GM23338 (cell line): Measurements from ENCODE around the gene SH3TC2. TPM values are rescaled to one million over a fixed set of nuclear protein-coding genes. Genes with fewer than 3 reads are reported as not detected.

ENCODE experiments used
- ATAC-seq: fragments of 200-7000 bp; cut with Tn5 transposase; 3 replicates; pipeline ENCODE4 v1.9.1; 2020
- DNase-seq: peaks from one replicate; pipeline ENCODE4 v3.0.0-alpha.2; 2015; ENCODE audit warnings: low spot score
- H2AFZ ChIP-seq: fragments of 200-600 bp; sonication (generic); 2 replicates; pipeline ENCODE4 v1.8.0; 2016; ENCODE audit warnings: antibody characterized with exemption, mild to moderate bottlenecking, moderate library complexity
- H3F3A ChIP-seq: fragments of 200-600 bp; sonication (generic); replicated peaks from 2 replicates; pipeline ENCODE4 v1.8.0; 2017; ENCODE audit warnings: antibody characterized with exemption, mixed run types, low read depth
- H3K27ac ChIP-seq: fragments of 200-600 bp; sonication (generic); 2 replicates; pipeline ENCODE4 v1.6.1; 2016; ENCODE audit warnings: low read depth
- H3K27me3 ChIP-seq: fragments of 200-600 bp; sonication (generic); 2 replicates; pipeline ENCODE4 v1.8.0; 2016; ENCODE audit warnings: mild to moderate bottlenecking, mixed run types, moderate library complexity; ENCODE audit not compliant: insufficient read depth
- H3K36me3 ChIP-seq: fragments of 200-600 bp; sonication (generic); 2 replicates; pipeline ENCODE4 v1.8.0; 2016; ENCODE audit warnings: mild to moderate bottlenecking; ENCODE audit not compliant: insufficient read depth
- H3K4me1 ChIP-seq: fragments of 200-600 bp; sonication (generic); 2 replicates; pipeline ENCODE4 v1.8.0; 2016; ENCODE audit warnings: mild to moderate bottlenecking, moderate library complexity; ENCODE audit not compliant: insufficient read depth
- H3K4me2 ChIP-seq: fragments of 200-600 bp; sonication (generic); 2 replicates; pipeline ENCODE4 v1.7.1; 2017; ENCODE audit warnings: mixed run types
- H3K4me3 ChIP-seq: fragments of 200-600 bp; sonication (generic); 2 replicates; pipeline ENCODE4 v1.6.1; 2016; ENCODE audit warnings: mixed run types
- H3K79me2 ChIP-seq: fragments of 200-600 bp; sonication (generic); replicated peaks from 2 replicates; pipeline ENCODE4 v1.8.0; 2017; ENCODE audit warnings: mild to moderate bottlenecking; ENCODE audit not compliant: insufficient read depth
- H3K9me2 ChIP-seq: fragments of 200-600 bp; sonication (generic); 2 replicates; pipeline ENCODE4 v1.8.0; 2017; ENCODE audit not compliant: insufficient read depth
- H4K20me1 ChIP-seq: fragments of 200-600 bp; sonication (generic); replicated peaks from 2 replicates; pipeline ENCODE4 v1.8.0; 2017; ENCODE audit warnings: mild to moderate bottlenecking; ENCODE audit not compliant: insufficient read depth
- H3K27ac Mint-ChIP-seq: 2 replicates; pipeline ENCODE4 v1.8.0; 2020; ENCODE audit warnings: inconsistent platforms, mild to moderate bottlenecking, moderate library complexity, mixed read lengths
- H3K27me3 Mint-ChIP-seq: 3 replicates; pipeline ENCODE4 v1.8.0; 2022; ENCODE audit warnings: low read depth, mild to moderate bottlenecking, moderate library complexity, mixed read lengths, inconsistent platforms; ENCODE audit not compliant: insufficient read depth, poor library complexity
- H3K36me3 Mint-ChIP-seq: 3 replicates; pipeline ENCODE4 v1.8.0; 2021; ENCODE audit warnings: low read depth, mild to moderate bottlenecking, inconsistent platforms, moderate library complexity, mixed read lengths
- H3K4me1 Mint-ChIP-seq: 3 replicates; pipeline ENCODE4 v1.8.0; 2020; ENCODE audit warnings: mild to moderate bottlenecking, inconsistent platforms, mixed read lengths
- H3K4me3 Mint-ChIP-seq: 3 replicates; pipeline ENCODE4 v1.8.0; 2021; ENCODE audit warnings: moderate library complexity, mild to moderate bottlenecking, inconsistent platforms, mixed read lengths
- H3K9me3 Mint-ChIP-seq: 3 replicates; pipeline ENCODE4 v1.8.0; 2020; ENCODE audit warnings: moderate library complexity, mild to moderate bottlenecking, inconsistent platforms, mixed read lengths
- CREB1 ChIP-seq: fragments of 250-450 bp; sonication (Bioruptor Pico); IDR thresholded peaks from 2 replicates; pipeline ENCODE4 v1.5.0; 2020; ENCODE audit warnings: low read depth, mild to moderate bottlenecking, moderate library complexity
- EZH2 ChIP-seq: fragments of 200-600 bp; sonication (generic); IDR thresholded peaks from one replicate; pipeline ENCODE4 v1.8.0; 2017; ENCODE audit warnings: antibody characterized with exemption, mild to moderate bottlenecking, low read depth; ENCODE audit not compliant: unreplicated experiment
- EZH2phosphoT487 ChIP-seq: fragments of 200-600 bp; sonication (generic); IDR thresholded peaks from one replicate; pipeline ENCODE4 v1.8.1; 2018; ENCODE audit warnings: antibody characterized with exemption; ENCODE audit not compliant: unreplicated experiment
- JUNB ChIP-seq: IDR thresholded peaks from one replicate; pipeline ENCODE4 v1.6.1; 2016; ENCODE audit warnings: antibody characterized with exemption; ENCODE audit not compliant: unreplicated experiment
- NANOG ChIP-seq: IDR thresholded peaks from 2 replicates; pipeline ENCODE4 v1.6.1; 2016; ENCODE audit warnings: antibody characterized with exemption, borderline replicate concordance
- POLR2AphosphoS5 ChIP-seq: IDR thresholded peaks from 2 replicates; pipeline ENCODE4 v1.6.1; 2016; ENCODE audit warnings: antibody characterized with exemption, low read depth
- STAT1 ChIP-seq: IDR thresholded peaks from one replicate; pipeline ENCODE4 v1.6.1; 2016; ENCODE audit warnings: antibody characterized with exemption; ENCODE audit not compliant: unreplicated experiment
- ZNF114 ChIP-seq: fragments of 250-450 bp; sonication (Bioruptor Pico); IDR thresholded peaks from 2 replicates; pipeline ENCODE4 v1.5.0; 2020; ENCODE audit warnings: mild to moderate bottlenecking, moderate library complexity
- ZNF331 ChIP-seq: fragments of 250-450 bp; sonication (Bioruptor Pico); IDR thresholded peaks from 2 replicates; pipeline ENCODE4 v1.5.0; 2020; ENCODE audit warnings: low read depth, mild to moderate bottlenecking, moderate library complexity
- polyA plus RNA-seq: library from polyadenylated mRNA; unstranded; fragments of >200 nt; fragmentation: Nextera tagmentation; extraction: Ambion mirVana; gene quantifications from 2 replicates; pipeline ENCODE4 v1.2.1, GENCODE V29; 2016
- total RNA-seq: library from RNA; depleted of rRNA; stranded (reverse); fragments of >200 nt; shearing (Covaris generic); gene quantifications from 2 replicates; pipeline ENCODE4 v1.2.3, GENCODE V29; 2014
- TF ChIP-seq, protein P1 (sequence below), 2 experiments: fragments of 200-600 bp in 1 of 2; sonication (generic) in 1 of 2; conservative IDR thresholded peaks; 2 replicates each; pipeline versions ENCODE4 v1.5.1 to v1.6.1; 2016 to 2017; ENCODE audit warnings: antibody characterized with exemption in 2 of 2, low read depth in 2 of 2, mild to moderate bottlenecking in 2 of 2, moderate library complexity in 1 of 2
- TF ChIP-seq, protein P2 (sequence below): fragments of 250-450 bp; sonication (Bioruptor Pico); IDR thresholded peaks from 2 replicates; pipeline ENCODE4 v1.5.0; 2020; ENCODE audit warnings: mild to moderate bottlenecking, moderate library complexity
- TF ChIP-seq, protein P3 (sequence below): IDR thresholded peaks from one replicate; pipeline ENCODE4 v1.6.1; 2018; ENCODE audit warnings: antibody characterized with exemption; ENCODE audit not compliant: unreplicated experiment
- TF ChIP-seq, protein P4 (sequence below): IDR thresholded peaks from 2 replicates; pipeline ENCODE4 v1.6.1; 2016; ENCODE audit warnings: antibody characterized with exemption

SH3TC2 gene
- total and polyA plus RNA-seq, 2 experiments from 2014 or later: 0.10 to 0.17 TPM

DNA sequence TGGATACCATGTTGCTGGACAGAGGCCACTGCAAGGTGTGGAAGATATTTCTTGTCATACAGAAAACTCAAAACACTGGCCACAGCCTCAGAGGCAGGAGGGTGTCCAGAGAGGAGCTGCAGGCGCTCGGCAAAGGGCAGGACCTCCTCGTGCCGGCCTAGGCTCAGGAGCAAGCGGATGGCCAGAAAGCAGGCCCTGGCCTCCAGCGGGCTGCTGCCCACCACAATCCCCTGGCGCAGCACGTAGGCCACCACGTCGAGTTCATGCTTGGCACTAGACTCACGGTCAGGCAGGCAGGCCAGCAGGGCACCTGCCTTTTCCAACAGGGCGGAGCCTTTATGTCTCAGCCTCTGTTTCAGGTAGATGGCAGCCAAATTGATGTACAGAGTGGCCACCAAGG is 35.2 kb downstream of the SH3TC2 start:
- no peaks in the 10 kb centered on the region for H3K27me3 ChIP-seq
- no peaks in the 10 kb centered on the region for H3F3A ChIP-seq
- DNase-seq (no peak), ATAC-seq (no peak)
- no peaks in the 10 kb centered on the region for H3K9me3 Mint-ChIP-seq
- no peaks in the 10 kb centered on the region for H3K36me3 ChIP-seq
- H4K20me1 ChIP-seq: no peaks in the 10 kb centered on the region
- H3K4me1 Mint-ChIP-seq: no peaks in the 10 kb centered on the region
- no peaks in the 10 kb centered on the region for H3K9me2 ChIP-seq
- no peak overlapping the region for H3K4me2 ChIP-seq
- no peak overlapping the region for H3K4me3 ChIP-seq
- TF ChIP-seq JUNB (no peak), ZNF114 (CRISPR knock-in tag) (no peak), POLR2AphosphoS5 (no peak), CREB1 (CRISPR knock-in tag) (no peak), ZNF331 (no peak), EZH2phosphoT487 (no peak), NANOG (no peak), EZH2 (no peak), STAT1 (no peak)
- TF ChIP-seq, protein P1, sequence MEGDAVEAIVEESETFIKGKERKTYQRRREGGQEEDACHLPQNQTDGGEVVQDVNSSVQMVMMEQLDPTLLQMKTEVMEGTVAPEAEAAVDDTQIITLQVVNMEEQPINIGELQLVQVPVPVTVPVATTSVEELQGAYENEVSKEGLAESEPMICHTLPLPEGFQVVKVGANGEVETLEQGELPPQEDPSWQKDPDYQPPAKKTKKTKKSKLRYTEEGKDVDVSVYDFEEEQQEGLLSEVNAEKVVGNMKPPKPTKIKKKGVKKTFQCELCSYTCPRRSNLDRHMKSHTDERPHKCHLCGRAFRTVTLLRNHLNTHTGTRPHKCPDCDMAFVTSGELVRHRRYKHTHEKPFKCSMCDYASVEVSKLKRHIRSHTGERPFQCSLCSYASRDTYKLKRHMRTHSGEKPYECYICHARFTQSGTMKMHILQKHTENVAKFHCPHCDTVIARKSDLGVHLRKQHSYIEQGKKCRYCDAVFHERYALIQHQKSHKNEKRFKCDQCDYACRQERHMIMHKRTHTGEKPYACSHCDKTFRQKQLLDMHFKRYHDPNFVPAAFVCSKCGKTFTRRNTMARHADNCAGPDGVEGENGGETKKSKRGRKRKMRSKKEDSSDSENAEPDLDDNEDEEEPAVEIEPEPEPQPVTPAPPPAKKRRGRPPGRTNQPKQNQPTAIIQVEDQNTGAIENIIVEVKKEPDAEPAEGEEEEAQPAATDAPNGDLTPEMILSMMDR (conservative IDR thresholded peaks at IDR 0.05; ENCODE audit: low read depth in 2 of 2): no peak
- TF ChIP-seq, protein P2, sequence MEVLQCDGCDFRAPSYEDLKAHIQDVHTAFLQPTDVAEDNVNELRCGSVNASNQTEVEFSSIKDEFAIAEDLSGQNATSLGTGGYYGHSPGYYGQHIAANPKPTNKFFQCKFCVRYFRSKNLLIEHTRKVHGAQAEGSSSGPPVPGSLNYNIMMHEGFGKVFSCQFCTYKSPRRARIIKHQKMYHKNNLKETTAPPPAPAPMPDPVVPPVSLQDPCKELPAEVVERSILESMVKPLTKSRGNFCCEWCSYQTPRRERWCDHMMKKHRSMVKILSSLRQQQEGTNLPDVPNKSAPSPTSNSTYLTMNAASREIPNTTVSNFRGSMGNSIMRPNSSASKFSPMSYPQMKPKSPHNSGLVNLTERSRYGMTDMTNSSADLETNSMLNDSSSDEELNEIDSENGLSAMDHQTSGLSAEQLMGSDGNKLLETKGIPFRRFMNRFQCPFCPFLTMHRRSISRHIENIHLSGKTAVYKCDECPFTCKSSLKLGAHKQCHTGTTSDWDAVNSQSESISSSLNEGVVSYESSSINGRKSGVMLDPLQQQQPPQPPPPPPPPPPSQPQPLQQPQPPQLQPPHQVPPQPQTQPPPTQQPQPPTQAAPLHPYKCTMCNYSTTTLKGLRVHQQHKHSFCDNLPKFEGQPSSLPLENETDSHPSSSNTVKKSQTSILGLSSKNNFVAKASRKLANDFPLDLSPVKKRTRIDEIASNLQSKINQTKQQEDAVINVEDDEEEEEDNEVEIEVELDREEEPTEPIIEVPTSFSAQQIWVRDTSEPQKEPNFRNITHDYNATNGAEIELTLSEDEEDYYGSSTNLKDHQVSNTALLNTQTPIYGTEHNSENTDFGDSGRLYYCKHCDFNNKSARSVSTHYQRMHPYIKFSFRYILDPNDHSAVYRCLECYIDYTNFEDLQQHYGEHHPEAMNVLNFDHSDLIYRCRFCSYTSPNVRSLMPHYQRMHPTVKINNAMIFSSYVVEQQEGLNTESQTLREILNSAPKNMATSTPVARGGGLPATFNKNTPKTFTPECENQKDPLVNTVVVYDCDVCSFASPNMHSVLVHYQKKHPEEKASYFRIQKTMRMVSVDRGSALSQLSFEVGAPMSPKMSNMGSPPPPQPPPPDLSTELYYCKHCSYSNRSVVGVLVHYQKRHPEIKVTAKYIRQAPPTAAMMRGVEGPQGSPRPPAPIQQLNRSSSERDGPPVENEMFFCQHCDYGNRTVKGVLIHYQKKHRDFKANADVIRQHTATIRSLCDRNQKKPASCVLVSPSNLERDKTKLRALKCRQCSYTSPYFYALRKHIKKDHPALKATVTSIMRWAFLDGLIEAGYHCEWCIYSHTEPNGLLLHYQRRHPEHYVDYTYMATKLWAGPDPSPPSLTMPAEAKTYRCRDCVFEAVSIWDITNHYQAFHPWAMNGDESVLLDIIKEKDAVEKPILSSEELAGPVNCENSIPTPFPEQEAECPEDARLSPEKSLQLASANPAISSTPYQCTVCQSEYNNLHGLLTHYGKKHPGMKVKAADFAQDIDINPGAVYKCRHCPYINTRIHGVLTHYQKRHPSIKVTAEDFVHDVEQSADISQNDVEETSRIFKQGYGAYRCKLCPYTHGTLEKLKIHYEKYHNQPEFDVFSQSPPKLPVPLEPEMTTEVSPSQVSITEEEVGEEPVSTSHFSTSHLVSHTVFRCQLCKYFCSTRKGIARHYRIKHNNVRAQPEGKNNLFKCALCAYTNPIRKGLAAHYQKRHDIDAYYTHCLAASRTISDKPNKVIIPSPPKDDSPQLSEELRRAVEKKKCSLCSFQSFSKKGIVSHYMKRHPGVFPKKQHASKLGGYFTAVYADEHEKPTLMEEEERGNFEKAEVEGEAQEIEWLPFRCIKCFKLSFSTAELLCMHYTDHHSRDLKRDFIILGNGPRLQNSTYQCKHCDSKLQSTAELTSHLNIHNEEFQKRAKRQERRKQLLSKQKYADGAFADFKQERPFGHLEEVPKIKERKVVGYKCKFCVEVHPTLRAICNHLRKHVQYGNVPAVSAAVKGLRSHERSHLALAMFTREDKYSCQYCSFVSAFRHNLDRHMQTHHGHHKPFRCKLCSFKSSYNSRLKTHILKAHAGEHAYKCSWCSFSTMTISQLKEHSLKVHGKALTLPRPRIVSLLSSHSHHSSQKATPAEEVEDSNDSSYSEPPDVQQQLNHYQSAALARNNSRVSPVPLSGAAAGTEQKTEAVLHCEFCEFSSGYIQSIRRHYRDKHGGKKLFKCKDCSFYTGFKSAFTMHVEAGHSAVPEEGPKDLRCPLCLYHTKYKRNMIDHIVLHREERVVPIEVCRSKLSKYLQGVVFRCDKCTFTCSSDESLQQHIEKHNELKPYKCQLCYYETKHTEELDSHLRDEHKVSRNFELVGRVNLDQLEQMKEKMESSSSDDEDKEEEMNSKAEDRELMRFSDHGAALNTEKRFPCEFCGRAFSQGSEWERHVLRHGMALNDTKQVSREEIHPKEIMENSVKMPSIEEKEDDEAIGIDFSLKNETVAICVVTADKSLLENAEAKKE (CRISPR knock-in tag): no peak
- TF ChIP-seq, protein P3, sequence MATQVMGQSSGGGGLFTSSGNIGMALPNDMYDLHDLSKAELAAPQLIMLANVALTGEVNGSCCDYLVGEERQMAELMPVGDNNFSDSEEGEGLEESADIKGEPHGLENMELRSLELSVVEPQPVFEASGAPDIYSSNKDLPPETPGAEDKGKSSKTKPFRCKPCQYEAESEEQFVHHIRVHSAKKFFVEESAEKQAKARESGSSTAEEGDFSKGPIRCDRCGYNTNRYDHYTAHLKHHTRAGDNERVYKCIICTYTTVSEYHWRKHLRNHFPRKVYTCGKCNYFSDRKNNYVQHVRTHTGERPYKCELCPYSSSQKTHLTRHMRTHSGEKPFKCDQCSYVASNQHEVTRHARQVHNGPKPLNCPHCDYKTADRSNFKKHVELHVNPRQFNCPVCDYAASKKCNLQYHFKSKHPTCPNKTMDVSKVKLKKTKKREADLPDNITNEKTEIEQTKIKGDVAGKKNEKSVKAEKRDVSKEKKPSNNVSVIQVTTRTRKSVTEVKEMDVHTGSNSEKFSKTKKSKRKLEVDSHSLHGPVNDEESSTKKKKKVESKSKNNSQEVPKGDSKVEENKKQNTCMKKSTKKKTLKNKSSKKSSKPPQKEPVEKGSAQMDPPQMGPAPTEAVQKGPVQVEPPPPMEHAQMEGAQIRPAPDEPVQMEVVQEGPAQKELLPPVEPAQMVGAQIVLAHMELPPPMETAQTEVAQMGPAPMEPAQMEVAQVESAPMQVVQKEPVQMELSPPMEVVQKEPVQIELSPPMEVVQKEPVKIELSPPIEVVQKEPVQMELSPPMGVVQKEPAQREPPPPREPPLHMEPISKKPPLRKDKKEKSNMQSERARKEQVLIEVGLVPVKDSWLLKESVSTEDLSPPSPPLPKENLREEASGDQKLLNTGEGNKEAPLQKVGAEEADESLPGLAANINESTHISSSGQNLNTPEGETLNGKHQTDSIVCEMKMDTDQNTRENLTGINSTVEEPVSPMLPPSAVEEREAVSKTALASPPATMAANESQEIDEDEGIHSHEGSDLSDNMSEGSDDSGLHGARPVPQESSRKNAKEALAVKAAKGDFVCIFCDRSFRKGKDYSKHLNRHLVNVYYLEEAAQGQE: no peak
- TF ChIP-seq, protein P4, sequence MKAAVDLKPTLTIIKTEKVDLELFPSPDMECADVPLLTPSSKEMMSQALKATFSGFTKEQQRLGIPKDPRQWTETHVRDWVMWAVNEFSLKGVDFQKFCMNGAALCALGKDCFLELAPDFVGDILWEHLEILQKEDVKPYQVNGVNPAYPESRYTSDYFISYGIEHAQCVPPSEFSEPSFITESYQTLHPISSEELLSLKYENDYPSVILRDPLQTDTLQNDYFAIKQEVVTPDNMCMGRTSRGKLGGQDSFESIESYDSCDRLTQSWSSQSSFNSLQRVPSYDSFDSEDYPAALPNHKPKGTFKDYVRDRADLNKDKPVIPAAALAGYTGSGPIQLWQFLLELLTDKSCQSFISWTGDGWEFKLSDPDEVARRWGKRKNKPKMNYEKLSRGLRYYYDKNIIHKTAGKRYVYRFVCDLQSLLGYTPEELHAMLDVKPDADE: no peak
- no peaks in the 10 kb centered on the region for H3K36me3 Mint-ChIP-seq
- no peak overlapping the region for H3K27ac Mint-ChIP-seq
- no peaks in the 10 kb centered on the region for H3K27me3 Mint-ChIP-seq
- no peak overlapping the region for H2AFZ ChIP-seq
- H3K27ac ChIP-seq: no peak overlapping the region
- H3K4me1 ChIP-seq: no peaks in the 10 kb centered on the region
- H3K4me3 Mint-ChIP-seq: no peak overlapping the region
- H3K79me2 ChIP-seq: no peaks in the 10 kb centered on the region
